Mammary epithelial cell (primary cell): ENCODE measurements around the gene ARPC2.

ENCODE experiments used
- EZH2 ChIP-seq: IDR thresholded peaks from 2 replicates; pipeline ENCODE4 v1.6.1; 2012; ENCODE audit warnings: low read length, inconsistent platforms, borderline replicate concordance
- TF ChIP-seq, protein P1 (sequence below), 2 donors: IDR thresholded peaks in 1 of 2; conservative IDR thresholded peaks in 1 of 2; 2 replicates each; pipeline ENCODE4 v1.5.1; 2011 to 2012; ENCODE audit warnings: inconsistent platforms in 2 of 2, low read length in 2 of 2, mild to moderate bottlenecking in 2 of 2, control low read depth in 1 of 2, low read depth in 1 of 2; ENCODE audit not compliant: insufficient read depth in 1 of 2; ENCODE audit errors: extremely low read depth in 1 of 2

- TF ChIP-seq, protein P1, sequence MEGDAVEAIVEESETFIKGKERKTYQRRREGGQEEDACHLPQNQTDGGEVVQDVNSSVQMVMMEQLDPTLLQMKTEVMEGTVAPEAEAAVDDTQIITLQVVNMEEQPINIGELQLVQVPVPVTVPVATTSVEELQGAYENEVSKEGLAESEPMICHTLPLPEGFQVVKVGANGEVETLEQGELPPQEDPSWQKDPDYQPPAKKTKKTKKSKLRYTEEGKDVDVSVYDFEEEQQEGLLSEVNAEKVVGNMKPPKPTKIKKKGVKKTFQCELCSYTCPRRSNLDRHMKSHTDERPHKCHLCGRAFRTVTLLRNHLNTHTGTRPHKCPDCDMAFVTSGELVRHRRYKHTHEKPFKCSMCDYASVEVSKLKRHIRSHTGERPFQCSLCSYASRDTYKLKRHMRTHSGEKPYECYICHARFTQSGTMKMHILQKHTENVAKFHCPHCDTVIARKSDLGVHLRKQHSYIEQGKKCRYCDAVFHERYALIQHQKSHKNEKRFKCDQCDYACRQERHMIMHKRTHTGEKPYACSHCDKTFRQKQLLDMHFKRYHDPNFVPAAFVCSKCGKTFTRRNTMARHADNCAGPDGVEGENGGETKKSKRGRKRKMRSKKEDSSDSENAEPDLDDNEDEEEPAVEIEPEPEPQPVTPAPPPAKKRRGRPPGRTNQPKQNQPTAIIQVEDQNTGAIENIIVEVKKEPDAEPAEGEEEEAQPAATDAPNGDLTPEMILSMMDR (conservative IDR thresholded peaks at IDR 0.05 in 1 of 2, IDR thresholded peaks at IDR 0.05 in 1 of 2; ENCODE audit: extremely low read depth in 1 of 2, insufficient read depth in 1 of 2, low read depth in 1 of 2, low read length in 2 of 2): peak; percentile 94
- no peak for TF ChIP-seq EZH2
Observed at GRCh38 chr2:218301176-218301819, 84.3 kb downstream of the ARPC2 start.
